SK-N-MC (cell line): ENCODE results near the gene ANKRD11.

Experiments used
- DNase-seq: peaks from one replicate; pipeline ENCODE4 v3.0.0-alpha.2; 2011; ENCODE audit warnings: low read depth, low spot score
- H3K27ac ChIP-seq: fragments of 200-600 bp; sonication (generic); 2 replicates; pipeline ENCODE4 v1.5.1; 2016; ENCODE audit warnings: mixed run types
- H3K36me3 ChIP-seq: fragments of 200-600 bp; sonication (generic); 2 replicates; pipeline ENCODE4 v1.6.1; 2017; ENCODE audit warnings: antibody characterized with exemption, low read length, mixed read lengths; ENCODE audit not compliant: insufficient read depth
- H3K4me3 ChIP-seq: fragments of 200-600 bp; sonication (generic); 2 replicates; pipeline ENCODE4 v1.5.1; 2016
- H3K9ac ChIP-seq: fragments of 200-600 bp; sonication (generic); 2 replicates; pipeline ENCODE4 v1.8.0; 2017; ENCODE audit warnings: mixed run types, mixed read lengths; ENCODE audit not compliant: insufficient read length
- H3K9me3 ChIP-seq: fragments of 200-600 bp; sonication (generic); 2 replicates; pipeline ENCODE4 v1.6.1; 2017; ENCODE audit warnings: low read depth, mild to moderate bottlenecking, antibody characterized with exemption, low read length, moderate library complexity, mixed read lengths
- EZH2 ChIP-seq: fragments of 200-600 bp; sonication (generic); IDR thresholded peaks from one replicate; pipeline ENCODE4 v1.6.1; 2017; ENCODE audit warnings: antibody characterized with exemption
- FOXP2 ChIP-seq: optimal IDR thresholded peaks from 2 replicates; pipeline ENCODE3; 2011; ENCODE audit warnings: mild to moderate bottlenecking, moderate library complexity; ENCODE audit not compliant: insufficient read depth; ENCODE audit errors: extremely low read length, control extremely low read depth
- POLR2AphosphoS5 ChIP-seq: IDR thresholded peaks from 2 replicates; pipeline ENCODE4 v1.6.1; 2012; ENCODE audit warnings: mild to moderate bottlenecking, low read depth, low read length, borderline replicate concordance

Gene ANKRD11

DNA sequence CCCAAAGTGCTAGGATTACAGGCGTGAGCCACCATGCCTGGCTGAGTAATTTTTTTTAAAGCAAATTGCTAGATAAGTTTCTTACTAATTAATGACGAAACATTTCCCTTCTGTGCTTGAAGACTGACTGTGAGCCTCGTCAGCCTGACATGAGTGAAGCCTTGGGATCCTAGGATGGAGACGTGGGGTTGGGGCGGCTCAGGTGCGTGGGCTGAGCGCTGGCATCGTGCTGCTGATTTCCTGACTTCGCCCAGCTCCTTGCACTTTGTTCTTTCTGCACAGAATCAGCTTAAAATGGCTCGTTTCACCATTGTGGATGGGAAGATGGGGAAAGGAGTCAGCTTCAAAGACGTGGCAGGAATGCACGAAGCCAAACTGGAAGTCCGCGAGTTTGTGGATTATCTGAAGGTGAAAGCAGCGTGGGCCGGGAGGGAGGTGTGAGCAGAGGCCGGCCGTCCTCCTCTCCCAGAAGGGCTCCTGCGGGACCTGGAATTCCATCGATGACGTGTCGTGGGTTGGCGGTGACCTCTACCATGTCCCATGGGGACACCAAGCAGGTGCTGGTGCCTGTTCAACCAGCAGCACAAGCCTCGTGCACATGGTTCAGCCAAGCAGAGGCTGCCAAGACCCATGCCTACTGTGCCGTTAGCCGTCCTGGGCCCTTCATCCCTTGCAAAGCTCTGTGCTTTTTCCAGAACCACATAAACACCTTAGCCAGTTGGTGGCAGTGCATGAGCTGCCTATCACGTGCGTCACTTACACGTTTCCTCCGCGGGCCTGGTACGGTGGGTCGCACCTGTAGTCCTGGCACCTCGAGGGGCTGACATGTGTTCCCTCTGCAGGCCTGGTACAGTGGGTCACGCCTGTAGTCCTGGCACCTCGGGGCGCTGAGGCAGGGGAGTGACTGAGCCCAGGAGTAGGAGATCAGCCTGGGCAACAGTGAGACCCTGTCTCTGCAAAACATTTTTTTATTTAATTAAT, 40.3 kb upstream of the ANKRD11 start:
- TF ChIP-seq EZH2: no peak
- no peak for TF ChIP-seq POLR2AphosphoS5
- TF ChIP-seq FOXP2: no peak
- Histone ChIP-seq H3K9ac (no peak overlapping the region), H3K4me3 (no peak overlapping the region), H3K27ac (no peak overlapping the region), H3K9me3 (no peaks in the 10 kb centered on the region), H3K36me3 (peaks cover 24% of the 10 kb centered on the region; the same call in 1 of the 2 replicates)
- DNase-seq: no peak

GRCh38 chr16:89529097-89529496, 38.7 kb upstream of the ANKRD11 start:
- Histone ChIP-seq H3K9ac (no peak overlapping the region), H3K36me3 (peaks cover 19% of the 10 kb centered on the region; the same call in 1 of the 2 replicates), H3K9me3 (no peaks in the 10 kb centered on the region), H3K4me3 (no peak overlapping the region), H3K27ac (no peak overlapping the region)
- DNase-seq: no peak
- TF ChIP-seq FOXP2 (no peak), POLR2AphosphoS5 (no peak), EZH2 (no peak)

DNA sequence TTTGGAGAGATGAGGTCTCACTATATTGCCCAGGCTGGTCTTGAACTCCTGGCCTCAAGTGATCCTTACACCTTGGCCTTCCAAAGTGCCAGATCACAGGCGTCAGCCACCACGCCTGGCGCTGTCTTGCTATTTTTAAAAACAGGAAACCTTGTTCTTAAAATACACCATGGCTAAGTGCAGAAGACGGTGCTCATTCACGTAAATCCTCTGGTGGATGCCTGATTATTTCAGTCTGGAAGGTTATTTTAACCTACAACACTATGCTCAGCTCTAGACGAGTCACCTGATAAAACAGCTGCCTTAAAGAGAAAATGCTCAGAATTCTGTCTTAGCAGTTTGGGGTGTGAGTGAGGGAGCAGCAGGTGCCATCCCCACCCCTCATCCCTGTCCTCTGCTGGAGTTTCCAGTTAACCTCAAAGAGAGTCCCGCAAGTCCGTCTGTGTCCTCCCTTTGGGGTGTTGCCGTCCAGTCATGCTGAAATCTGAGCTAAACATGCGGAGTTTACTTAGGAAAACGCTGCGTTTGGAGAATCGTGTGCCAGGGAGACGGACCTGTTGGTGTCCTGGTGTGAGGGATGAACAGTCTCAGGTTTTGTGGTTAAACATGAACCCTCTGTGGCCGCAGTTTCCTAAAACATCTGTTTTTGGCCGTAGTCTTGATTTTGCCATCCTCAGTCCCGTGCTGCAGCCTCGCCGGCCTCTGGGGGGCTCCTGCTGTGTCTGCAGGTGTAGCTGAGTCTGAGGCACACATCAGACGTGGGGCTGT, 35.0 kb upstream of the ANKRD11 start:
- TF ChIP-seq EZH2 (no peak), FOXP2 (no peak), POLR2AphosphoS5 (no peak)
- Histone ChIP-seq H3K27ac (no peak overlapping the region), H3K4me3 (no peak overlapping the region), H3K9me3 (no peaks in the 10 kb centered on the region), H3K36me3 (peaks cover 19% of the 10 kb centered on the region; the same call in 1 of the 2 replicates), H3K9ac (no peak overlapping the region)
- no peak for DNase-seq

- H3K36me3 ChIP-seq: peaks cover 19% of the 10 kb centered on the region; the same call in 1 of the 2 replicates
Measured at GRCh38 chr16:89523680-89524344, 33.5 kb upstream of the ANKRD11 start.

DNA sequence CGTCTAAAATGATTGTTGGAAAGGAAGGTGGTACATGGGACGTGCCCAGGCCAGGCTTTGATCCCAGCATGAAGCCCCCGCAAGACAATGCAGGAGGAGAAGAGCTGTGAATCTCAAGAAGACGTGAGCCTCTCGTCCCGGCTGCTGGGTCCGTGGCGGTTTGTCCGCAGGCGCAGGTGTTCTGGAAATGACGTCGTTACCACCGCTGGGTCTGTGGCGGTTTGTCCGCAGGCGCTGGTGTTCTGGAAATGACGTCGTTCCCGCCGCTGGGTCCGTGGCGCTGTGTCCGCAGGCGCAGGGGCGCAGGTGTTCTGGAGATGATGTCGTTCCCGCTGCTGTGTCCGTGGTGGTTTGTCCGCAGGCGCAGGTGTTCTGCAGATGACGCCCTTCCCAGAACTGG, 31.9 kb upstream of the ANKRD11 start:
- Histone ChIP-seq H3K4me3 (no peak overlapping the region), H3K9ac (no peak overlapping the region), H3K36me3 (peaks cover 21% of the 10 kb centered on the region; the same call in 1 of the 2 replicates), H3K27ac (no peak overlapping the region), H3K9me3 (no peaks in the 10 kb centered on the region)
- TF ChIP-seq FOXP2 (no peak), POLR2AphosphoS5 (no peak), EZH2 (no peak)
- no peak for DNase-seq

More at GRCh38 chr16:89523680-89524344, 33.5 kb upstream of the ANKRD11 start:
- H3K9me3 ChIP-seq: no peaks in the 10 kb centered on the region
- no peak overlapping the region for H3K27ac ChIP-seq
- H3K4me3 ChIP-seq: no peak overlapping the region
- no peak for TF ChIP-seq EZH2
- TF ChIP-seq POLR2AphosphoS5: no peak
- TF ChIP-seq FOXP2: no peak
- H3K9ac ChIP-seq: no peak overlapping the region
- no peak for DNase-seq

- peaks cover 13% of the 10 kb centered on the region; the same call in 1 of the 2 replicates for H3K36me3 ChIP-seq
- TF ChIP-seq POLR2AphosphoS5 (no peak), FOXP2 (no peak), EZH2 (no peak)
- no peak overlapping the region for H3K27ac ChIP-seq
- no peaks in the 10 kb centered on the region for H3K9me3 ChIP-seq
- no peak overlapping the region for H3K9ac ChIP-seq
- no peak overlapping the region for H3K4me3 ChIP-seq
- DNase-seq: no peak
Measured at GRCh38 chr16:89519881-89520280, 29.5 kb upstream of the ANKRD11 start.

DNA sequence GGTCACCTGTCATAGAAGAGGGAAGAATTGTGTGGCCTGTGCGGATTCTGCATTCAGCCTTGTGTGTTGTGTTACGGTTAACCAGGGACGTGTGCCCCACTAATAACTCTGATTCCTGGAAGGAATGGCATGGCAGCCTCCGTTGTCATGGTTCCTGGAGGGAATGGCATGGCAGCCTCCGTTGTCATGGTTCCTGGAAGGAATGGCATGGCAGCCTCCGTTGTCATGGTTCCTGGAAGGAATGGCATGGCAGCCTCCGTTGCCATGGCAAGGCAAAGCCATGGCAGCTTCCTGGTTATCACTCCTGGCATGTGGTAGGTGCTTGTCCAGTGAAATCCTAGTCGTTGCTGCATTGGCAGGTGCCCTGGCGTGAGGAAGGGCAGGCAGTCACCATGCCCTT, 26.8 kb upstream of the ANKRD11 start:
- DNase-seq: no peak
- Histone ChIP-seq H3K9me3 (no peaks in the 10 kb centered on the region), H3K9ac (no peak overlapping the region), H3K27ac (no peak overlapping the region), H3K4me3 (no peak overlapping the region), H3K36me3 (peaks cover 15% of the 10 kb centered on the region; the same call in 1 of the 2 replicates)
- TF ChIP-seq FOXP2 (no peak), POLR2AphosphoS5 (no peak), EZH2 (no peak)
